ENCODE results near the gene MYO5A. TPM values are rescaled to one million over a fixed set of nuclear protein-coding genes. Genes with fewer than 3 reads are reported as not detected.
"Not testable (repeated sequence)": the region's sequence is repeated elsewhere in the genome, so short reads cannot be mapped to it uniquely, and the experiment has no call there.

The MYO5A gene
- total RNA-seq, 4 donors from 2014 or later = 10.3 to 26.0 (median 22.7) TPM

DNA sequence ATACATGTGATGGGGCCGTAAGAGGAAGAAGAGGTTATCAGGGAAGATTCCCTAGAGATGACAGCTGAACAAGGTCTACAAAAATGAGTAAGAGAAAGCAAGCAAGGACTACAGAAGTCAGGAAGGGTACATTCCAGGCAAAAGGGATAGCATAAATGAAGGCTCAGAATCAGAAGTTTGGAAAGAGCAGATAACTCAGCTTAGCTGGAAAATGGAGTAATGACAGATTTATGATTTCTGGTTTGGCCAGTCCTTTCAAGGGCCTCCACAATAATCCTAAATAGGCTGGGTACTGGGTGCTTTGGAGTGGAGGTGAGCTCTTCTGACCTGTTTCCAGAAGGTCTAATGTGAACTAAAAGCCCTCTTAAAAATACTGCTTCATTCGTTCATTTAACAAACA is 110.7 kb downstream of the MYO5A start:
- Histone ChIP-seq H3K4me1 (no peaks in the 10 kb centered on the region), H3K4me3 (no peak overlapping the region), H3K9me3 (no peaks in the 10 kb centered on the region), H3K36me3 (no peaks in the 10 kb centered on the region), H3K27ac (no peak overlapping the region), H3K27me3 (no peaks in the 10 kb centered on the region)
- no peak for DNase-seq
- no peak for TF ChIP-seq POLR2A (IDR thresholded peaks at IDR 0.05)
- TF ChIP-seq, protein P1, sequence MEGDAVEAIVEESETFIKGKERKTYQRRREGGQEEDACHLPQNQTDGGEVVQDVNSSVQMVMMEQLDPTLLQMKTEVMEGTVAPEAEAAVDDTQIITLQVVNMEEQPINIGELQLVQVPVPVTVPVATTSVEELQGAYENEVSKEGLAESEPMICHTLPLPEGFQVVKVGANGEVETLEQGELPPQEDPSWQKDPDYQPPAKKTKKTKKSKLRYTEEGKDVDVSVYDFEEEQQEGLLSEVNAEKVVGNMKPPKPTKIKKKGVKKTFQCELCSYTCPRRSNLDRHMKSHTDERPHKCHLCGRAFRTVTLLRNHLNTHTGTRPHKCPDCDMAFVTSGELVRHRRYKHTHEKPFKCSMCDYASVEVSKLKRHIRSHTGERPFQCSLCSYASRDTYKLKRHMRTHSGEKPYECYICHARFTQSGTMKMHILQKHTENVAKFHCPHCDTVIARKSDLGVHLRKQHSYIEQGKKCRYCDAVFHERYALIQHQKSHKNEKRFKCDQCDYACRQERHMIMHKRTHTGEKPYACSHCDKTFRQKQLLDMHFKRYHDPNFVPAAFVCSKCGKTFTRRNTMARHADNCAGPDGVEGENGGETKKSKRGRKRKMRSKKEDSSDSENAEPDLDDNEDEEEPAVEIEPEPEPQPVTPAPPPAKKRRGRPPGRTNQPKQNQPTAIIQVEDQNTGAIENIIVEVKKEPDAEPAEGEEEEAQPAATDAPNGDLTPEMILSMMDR (IDR thresholded peaks at IDR 0.05) = no peak
- intact Hi-C loops (cut with DNase I; ENCODE audit: low total_unique reads) = no loop called here

DNA sequence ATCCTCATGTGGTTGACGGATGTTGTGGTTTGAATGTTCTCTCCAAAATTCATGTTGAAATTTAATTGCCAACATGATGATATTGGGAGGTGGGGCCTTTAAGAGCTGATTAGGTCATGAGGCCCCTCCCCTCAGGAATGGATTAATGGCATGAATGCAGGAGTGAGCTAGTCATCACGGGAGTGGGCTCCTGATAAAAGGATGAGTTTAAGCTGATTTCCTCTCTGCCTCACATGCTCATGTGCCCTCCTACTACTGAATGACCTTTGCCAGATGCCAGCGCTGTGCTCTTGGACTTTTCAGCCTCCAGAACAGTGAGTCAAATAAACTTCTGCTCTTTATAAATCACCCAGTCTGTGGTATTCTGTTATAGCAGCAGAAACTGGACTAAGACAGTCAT is 111.2 kb downstream of the MYO5A start:
- Histone ChIP-seq H3K27ac (no peak overlapping the region), H3K36me3 (no peaks in the 10 kb centered on the region), H3K27me3 (no peaks in the 10 kb centered on the region), H3K4me3 (no peak overlapping the region), H3K9me3 (no peaks in the 10 kb centered on the region), H3K4me1 (no peaks in the 10 kb centered on the region)
- no peak for DNase-seq
- intact Hi-C loops (cut with DNase I; ENCODE audit: low total_unique reads) = no loop called here
- TF ChIP-seq POLR2A (IDR thresholded peaks at IDR 0.05) = no peak
- TF ChIP-seq, protein P1 (IDR thresholded peaks at IDR 0.05) = no peak

DNA sequence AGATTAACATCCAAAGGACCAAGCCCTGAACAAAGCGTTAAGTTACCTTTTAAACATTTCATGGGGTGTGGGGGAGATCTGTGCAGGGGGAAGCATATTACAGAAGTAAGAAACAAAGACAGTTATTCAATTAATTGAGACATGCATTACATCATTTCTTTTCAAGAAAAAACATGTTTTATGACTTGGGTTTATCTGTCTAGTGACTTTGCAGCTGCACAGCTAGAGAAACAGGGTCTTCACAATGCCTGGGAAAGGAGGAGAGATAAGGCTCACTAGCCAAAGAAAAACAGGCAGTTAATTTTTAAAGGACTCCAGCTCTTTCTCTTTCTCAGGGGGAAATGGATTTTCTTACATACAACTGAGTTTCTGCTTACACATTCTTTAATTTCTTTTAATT is 112.1 kb downstream of the MYO5A start:
- H3K27me3 ChIP-seq; H3K4me1 ChIP-seq; H3K27ac ChIP-seq; H3K36me3 ChIP-seq; H3K4me3 ChIP-seq; H3K9me3 ChIP-seq; intact Hi-C loops (cut with DNase I; ENCODE audit: low total_unique reads); DNase-seq: not testable (repeated sequence)

DNA sequence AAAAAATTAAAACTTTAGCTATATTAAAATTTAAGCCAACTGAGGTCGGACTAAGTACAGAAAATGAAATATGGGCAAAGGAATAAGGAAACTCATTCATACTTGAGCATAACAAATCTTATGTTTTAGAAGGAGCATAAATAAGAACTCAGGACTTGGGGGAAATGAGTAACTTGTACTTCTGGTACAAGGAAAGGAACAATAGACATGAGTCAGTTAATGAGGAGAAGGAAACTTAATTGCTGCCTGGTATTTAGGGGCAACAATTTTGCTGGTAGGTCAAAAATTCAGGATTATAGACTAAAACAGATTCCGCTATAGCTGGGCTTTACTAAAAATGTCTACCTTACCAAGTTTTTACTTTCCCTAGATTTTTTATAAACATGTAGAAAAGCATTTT is 113.1 kb downstream of the MYO5A start:
- no peak for TF ChIP-seq POLR2A (IDR thresholded peaks at IDR 0.05)
- TF ChIP-seq, protein P1 (IDR thresholded peaks at IDR 0.05) = no peak
- Histone ChIP-seq H3K27ac (no peak overlapping the region), H3K36me3 (no peaks in the 10 kb centered on the region), H3K9me3 (no peaks in the 10 kb centered on the region), H3K4me3 (no peak overlapping the region), H3K27me3 (no peaks in the 10 kb centered on the region), H3K4me1 (no peaks in the 10 kb centered on the region)
- intact Hi-C loops (cut with DNase I; ENCODE audit: low total_unique reads) = no loop called here
- no peak for DNase-seq

DNA sequence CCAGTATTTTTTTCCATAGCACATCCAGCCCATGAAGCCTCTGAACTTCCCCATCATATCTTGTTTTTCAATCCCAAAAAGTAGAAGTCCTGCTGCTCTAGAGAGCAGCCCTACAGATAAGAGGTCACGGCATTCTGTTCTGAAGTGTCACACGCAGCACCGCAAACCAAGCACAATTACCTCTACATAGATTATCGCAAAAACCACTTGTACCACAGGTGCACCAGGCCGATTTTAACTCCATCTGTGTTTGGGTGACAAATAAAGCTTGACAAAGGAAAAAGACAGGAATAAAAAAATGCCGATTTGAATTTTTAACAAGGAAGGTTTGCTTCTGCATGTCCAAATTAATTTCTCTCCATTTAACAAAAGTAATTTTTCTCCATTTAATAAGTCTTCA is 113.7 kb downstream of the MYO5A start:
- H3K27me3 ChIP-seq = no peaks in the 10 kb centered on the region
- TF ChIP-seq, protein P1 (IDR thresholded peaks at IDR 0.05) = no peak
- no peak for TF ChIP-seq POLR2A (IDR thresholded peaks at IDR 0.05)

DNA sequence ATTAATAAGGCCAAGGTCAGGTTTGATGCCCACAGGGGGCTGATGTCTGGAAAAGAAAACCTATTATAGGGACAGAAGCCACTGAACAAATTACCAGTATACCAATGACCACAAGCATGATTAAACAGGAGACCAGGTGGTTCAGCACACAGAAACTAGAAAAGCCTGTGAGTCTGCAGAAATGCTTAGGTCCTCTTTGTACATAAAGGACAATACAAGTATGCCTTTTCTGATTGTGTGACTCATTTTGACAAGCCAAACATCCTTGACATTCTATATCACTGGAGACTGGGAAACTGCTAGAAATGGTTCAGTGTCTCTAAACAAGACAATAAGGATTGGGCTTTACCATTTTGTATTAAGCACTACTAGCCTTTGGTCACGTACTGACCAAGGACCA is 119.9 kb downstream of the MYO5A start:
- Histone ChIP-seq H3K36me3 (no peaks in the 10 kb centered on the region), H3K9me3 (no peaks in the 10 kb centered on the region), H3K4me1 (no peaks in the 10 kb centered on the region), H3K4me3 (no peak overlapping the region), H3K27me3 (no peaks in the 10 kb centered on the region), H3K27ac (no peak overlapping the region)
- DNase-seq = no peak
- intact Hi-C loops (cut with DNase I; ENCODE audit: low total_unique reads) = no loop called here
- TF ChIP-seq, protein P1 (IDR thresholded peaks at IDR 0.05) = no peak
- TF ChIP-seq POLR2A (IDR thresholded peaks at IDR 0.05) = no peak

More for the DNA sequence above, 113.7 kb downstream of the MYO5A start:
- DNase-seq = no peak
- Histone ChIP-seq H3K4me1 (no peaks in the 10 kb centered on the region), H3K4me3 (no peak overlapping the region), H3K9me3 (no peaks in the 10 kb centered on the region), H3K27ac (no peak overlapping the region), H3K36me3 (no peaks in the 10 kb centered on the region)
- intact Hi-C loops (cut with DNase I; ENCODE audit: low total_unique reads) = no loop called here
